Kasumi-1 (cell line): Measurements from ENCODE around the gene GPSM1.

Experiments
- DNase-seq, 2 experiments: peaks; one replicate each; lab custom pipeline; 2025; lab: John Stamatoyannopoulos, UW

Gene GPSM1

GRCh38 chr9:136291306-136292025 lies 35.9 kb upstream of the GPSM1 start:
- DNase-seq, result no peak

GRCh38 chr9:136292026-136292538 lies 35.3 kb upstream of the GPSM1 start:
- no peak for DNase-seq

GRCh38 chr9:136292591-136293448 lies 34.5 kb upstream of the GPSM1 start:
- DNase-seq, result no peak

GRCh38 chr9:136293476-136294077 lies 33.8 kb upstream of the GPSM1 start:
- no peak for DNase-seq

- DNase-seq, result no peak
Observed at GRCh38 chr9:136294437-136294836, 32.9 kb upstream of the GPSM1 start.

- no peak for DNase-seq
Observed at GRCh38 chr9:136295055-136295454, 32.3 kb upstream of the GPSM1 start.

DNA sequence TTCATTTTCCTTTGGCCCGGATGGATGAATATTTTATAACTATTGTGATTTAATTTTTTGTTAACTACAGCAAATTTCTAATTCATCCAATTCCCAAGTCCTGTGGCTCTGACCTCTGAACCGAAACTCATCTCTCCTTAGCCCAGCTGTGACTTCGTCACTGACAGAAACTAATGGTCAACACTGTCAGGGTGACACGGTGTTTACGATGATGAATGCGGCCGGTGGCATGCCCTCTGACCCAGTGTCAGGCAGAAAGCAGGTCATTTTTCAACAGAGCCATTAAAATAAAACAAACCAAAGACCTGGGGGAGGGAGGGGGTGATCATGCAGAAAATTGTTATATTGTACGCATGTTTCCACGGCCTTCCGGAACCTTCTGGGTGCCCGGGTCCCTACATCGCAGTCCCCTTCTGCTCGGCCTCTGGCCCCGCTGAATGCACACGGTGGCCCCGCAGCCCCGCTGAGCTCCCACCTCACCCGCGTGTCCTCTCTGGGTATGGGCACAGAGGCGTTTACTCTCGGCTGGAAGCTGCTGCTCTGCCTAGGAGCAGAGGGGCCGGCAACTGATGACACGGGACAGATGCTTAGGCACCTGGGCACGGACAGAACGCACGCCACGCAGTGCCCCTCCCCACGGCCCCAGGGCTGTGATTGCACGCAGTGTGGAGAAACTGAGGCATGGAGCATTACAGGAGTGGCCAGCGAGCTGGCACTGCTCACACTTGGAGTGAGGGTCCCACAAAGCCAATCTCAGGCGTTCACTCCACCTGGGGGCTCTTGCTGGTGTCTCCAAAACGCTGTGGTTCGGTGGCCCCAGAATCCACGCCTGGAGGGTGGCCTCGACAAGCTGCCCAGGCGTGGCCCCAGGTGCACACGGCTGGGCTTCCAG lies 31.6 kb upstream of the GPSM1 start:
- no peak for DNase-seq

GRCh38 chr9:136296434-136297015 lies 30.8 kb upstream of the GPSM1 start:
- no peak for DNase-seq

DNA sequence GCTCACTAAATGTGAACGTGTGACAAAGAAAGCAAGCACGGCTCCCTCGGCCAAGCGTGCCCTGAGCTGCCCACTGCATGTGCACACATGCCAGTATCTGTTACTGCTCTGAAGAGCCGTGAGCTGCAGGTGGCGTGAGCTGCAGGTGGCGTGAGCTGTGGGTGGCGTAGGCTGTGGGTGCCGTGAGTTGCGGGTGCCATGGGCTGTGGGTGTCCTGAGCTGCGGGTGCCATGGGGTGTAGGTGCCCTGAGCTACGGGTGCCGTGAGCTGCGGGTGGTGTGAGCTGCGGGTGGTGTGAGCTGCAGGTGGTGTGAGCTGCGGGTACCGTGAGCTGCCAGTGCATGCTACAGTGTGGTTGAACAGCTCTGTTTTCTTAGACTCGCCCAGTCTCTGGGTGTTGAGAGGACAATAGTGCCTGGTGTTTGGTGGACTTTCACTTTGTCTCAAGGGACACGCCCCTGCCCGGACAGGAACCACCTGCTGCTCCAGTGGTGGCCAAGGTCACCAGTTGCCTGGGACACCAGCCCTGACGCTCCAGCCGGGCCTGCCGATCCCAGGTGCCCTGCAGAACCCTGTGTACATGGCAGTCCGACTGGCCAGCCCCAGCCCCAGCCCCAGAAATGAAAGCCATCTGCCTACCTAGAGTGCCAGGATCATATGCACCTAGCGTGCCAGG lies 30.2 kb upstream of the GPSM1 start:
- DNase-seq, result no peak

- DNase-seq, result no peak
Observed at GRCh38 chr9:136297766-136298735, 29.3 kb upstream of the GPSM1 start.

DNA sequence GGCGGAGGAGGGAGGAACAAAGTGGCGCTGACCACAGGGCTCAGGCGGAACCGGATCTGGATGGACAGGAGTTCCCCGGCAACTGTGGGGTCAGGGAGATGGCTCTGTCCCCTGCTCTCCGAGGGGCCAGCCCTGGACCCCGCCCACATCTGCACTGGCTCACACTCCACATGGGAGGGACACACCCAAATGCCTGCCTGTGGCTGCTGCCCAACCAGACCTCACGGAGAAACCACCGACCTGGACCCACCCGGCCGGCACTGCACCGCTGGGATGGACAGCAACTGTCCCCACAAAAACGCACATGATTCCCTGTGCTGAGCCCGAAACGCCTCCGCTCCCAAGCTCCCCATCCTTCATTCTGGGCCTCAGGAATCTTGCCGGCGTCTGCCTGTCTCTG lies 28.2 kb upstream of the GPSM1 start:
- DNase-seq, result no peak

- DNase-seq, result no peak
Observed at GRCh38 chr9:136299541-136299940, 27.8 kb upstream of the GPSM1 start.

GRCh38 chr9:136300016-136300545 lies 27.3 kb upstream of the GPSM1 start:
- no peak for DNase-seq

- DNase-seq, result no peak
Observed at GRCh38 chr9:136300866-136301265, 26.5 kb upstream of the GPSM1 start.

GRCh38 chr9:136302527-136302926 lies 24.8 kb upstream of the GPSM1 start:
- no peak for DNase-seq

- no peak for DNase-seq
Observed at GRCh38 chr9:136303066-136303824, 24.1 kb upstream of the GPSM1 start.

GRCh38 chr9:136303825-136304416 lies 23.4 kb upstream of the GPSM1 start, which contains the start of gene CCDC187:
Gene CCDC187 (minus strand): TSS chr9:136304094. CDS start chr9:136303830, 264 bp downstream.
- no peak for DNase-seq

- no peak for DNase-seq
Observed at GRCh38 chr9:136304456-136304855, 22.9 kb upstream of the GPSM1 start.
